H1 (cell line): ENCODE data around the gene DDIAS.

Experiments used
- EZH2 ChIP-seq: fragments of 200-600 bp; sonication (generic); IDR thresholded peaks from 2 replicates; pipeline ENCODE4 v1.7.1; 2012; ENCODE audit warnings: low read depth, mild to moderate bottlenecking, moderate library complexity, low read length, inconsistent platforms; ENCODE audit not compliant: severe bottlenecking
- FOSL1 ChIP-seq: IDR thresholded peaks from 2 replicates; pipeline ENCODE4 v1.6.1; 2011; ENCODE audit warnings: mild to moderate bottlenecking, low read depth, low read length, moderate library complexity; ENCODE audit not compliant: insufficient read depth

GRCh38 chr11:82867495-82868082, 33.9 kb upstream of the DDIAS start:
- TF ChIP-seq EZH2 (no peak), FOSL1 (no peak)
